Astrocyte of the cerebellum (primary cell): Measurements from ENCODE around the gene RASGRP3.

ENCODE experiments used
- DNase-seq: peaks from one replicate; pipeline ENCODE4 v3.0.0-alpha.2; 2011; ENCODE audit warnings: low read depth
- H3K4me3 ChIP-seq: 2 replicates; pipeline ENCODE4 v1.5.1; 2011; ENCODE audit warnings: mild to moderate bottlenecking, low read depth, low read length, moderate library complexity
- CTCF ChIP-seq: IDR thresholded peaks from 2 replicates; pipeline ENCODE4 v1.5.1; 2012; ENCODE audit warnings: low read length, low read depth, moderate library complexity, mild to moderate bottlenecking; ENCODE audit errors: missing control alignments
- in situ Hi-C: cut with HindIII; loops from 2 replicates; pipeline ENCODE4 v1.10.0; 2017; ENCODE audit warnings: low sequenced_read_pairs

Gene RASGRP3

GRCh38 chr2:33559328-33559727 is 82.9 kb downstream of the RASGRP3 start:
- H3K4me3 ChIP-seq = no peak overlapping the region
- in situ Hi-C loops = loop anchor here (5.0 kb wide), 1 partner anchor 87 kb away; no protein-coding TSS in a partner anchor
- no peak for TF ChIP-seq CTCF
- DNase-seq = no peak

- in situ Hi-C loops = no loop called here
- DNase-seq = no peak
- no peak for TF ChIP-seq CTCF
- H3K4me3 ChIP-seq = no peak overlapping the region
Observed at GRCh38 chr2:33560017-33560416, 83.6 kb downstream of the RASGRP3 start.

- no peak for TF ChIP-seq CTCF
- H3K4me3 ChIP-seq = no peak overlapping the region
- DNase-seq = no peak
- in situ Hi-C loops = no loop called here
Observed at GRCh38 chr2:33561872-33562271, 85.4 kb downstream of the RASGRP3 start.

GRCh38 chr2:33570681-33571080 is 94.2 kb downstream of the RASGRP3 start:
- DNase-seq = no peak
- no peak overlapping the region for H3K4me3 ChIP-seq
- no peak for TF ChIP-seq CTCF
- in situ Hi-C loops = no loop called here

- no peak overlapping the region for H3K4me3 ChIP-seq
- in situ Hi-C loops = no loop called here
- TF ChIP-seq CTCF = no peak
- DNase-seq = no peak
Observed at GRCh38 chr2:33573657-33574056, 97.2 kb downstream of the RASGRP3 start.

DNA sequence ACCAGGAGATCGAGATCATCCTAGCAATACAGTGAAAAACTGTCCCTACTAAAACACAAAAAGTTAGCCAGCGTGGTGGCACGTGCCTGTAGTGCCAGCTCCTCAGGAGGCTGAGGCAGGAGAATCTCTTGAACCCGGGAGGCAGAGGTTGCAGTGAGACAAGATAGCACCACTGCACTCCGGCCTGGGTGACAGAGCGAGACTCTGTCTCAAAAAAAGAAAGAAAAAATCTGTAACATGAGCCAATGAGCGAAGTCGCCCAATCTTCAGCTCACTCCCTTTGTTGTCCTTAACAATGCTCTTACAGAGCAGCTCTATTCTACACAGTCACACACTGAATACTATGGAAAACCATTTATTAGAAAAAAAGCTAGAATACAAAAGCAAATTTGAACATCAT is 100.6 kb downstream of the RASGRP3 start:
- no peak overlapping the region for H3K4me3 ChIP-seq
- in situ Hi-C loops = loop anchor here (25.0 kb wide), 1 partner anchor 540 kb away; no protein-coding TSS in a partner anchor
- TF ChIP-seq CTCF = no peak
- DNase-seq = no peak

DNA sequence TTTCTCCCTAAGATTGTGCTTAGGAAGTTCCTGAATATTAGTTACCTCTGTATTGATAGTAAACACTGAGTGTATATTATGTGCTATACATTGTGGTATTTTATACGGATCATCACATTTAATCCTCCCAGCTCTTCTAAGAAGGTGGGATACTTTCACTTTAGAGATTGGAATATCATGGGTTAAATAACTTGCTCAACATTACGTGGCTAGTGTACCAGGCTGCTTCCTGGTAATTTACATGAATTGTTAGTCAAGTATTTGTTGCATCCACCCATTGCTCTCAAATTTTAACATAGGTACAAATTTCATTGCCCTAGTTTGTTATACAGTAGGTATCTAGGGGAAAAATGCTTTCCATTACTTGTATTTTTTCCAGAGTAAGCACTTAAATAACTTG is 101.2 kb downstream of the RASGRP3 start:
- in situ Hi-C loops = loop anchor here (25.0 kb wide), 1 partner anchor 540 kb away; no protein-coding TSS in a partner anchor
- TF ChIP-seq CTCF = no peak
- no peak for DNase-seq
- no peak overlapping the region for H3K4me3 ChIP-seq
